NCI-H2227 (cell line): ENCODE data around the gene LRRC56.
A peak's percentile ranks its signal among the peaks of the same experiment; 100 is the strongest.

Source experiments
- DNase-seq: peaks from one replicate; lab custom pipeline; 2025; ENCODE audit not compliant: unreplicated experiment; lab: John Stamatoyannopoulos, UW

LRRC56 gene

DNA sequence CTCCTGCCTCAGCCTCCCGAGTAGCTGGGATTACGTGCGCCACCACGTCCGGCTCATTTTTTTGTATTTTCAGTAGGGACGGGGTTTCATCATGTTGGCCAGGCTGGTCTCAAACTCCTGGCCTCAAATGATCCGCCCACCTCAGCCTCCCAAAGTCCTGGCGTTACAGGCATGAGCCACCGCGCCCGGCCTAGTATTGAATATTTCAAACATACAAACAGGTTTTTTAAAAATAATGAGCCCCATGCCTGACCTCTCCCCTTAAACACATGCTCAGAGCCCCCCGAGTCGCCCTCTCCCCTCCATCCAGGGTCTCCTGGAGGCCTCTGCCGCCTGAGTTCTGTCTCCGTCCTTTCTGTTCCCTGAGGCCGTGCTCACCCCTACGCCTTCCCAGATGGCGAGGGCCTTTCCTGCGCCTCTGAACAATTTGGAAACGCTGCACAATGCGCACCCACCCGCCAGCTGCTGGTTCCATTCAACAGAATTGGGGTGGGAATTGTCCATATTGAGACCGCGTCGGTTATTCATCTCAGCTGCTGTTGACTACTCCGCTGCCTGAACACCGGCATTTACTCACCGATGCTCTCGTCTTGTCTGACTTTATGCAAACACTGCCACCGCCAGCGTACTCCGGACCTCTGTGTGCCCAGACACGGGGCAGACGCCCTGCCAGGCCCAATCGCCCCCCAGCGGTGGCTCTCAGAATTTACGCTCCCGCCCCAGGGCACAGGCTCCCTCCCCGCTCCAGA is 16.7 kb upstream of the LRRC56 start:
- no peak for DNase-seq

DNA sequence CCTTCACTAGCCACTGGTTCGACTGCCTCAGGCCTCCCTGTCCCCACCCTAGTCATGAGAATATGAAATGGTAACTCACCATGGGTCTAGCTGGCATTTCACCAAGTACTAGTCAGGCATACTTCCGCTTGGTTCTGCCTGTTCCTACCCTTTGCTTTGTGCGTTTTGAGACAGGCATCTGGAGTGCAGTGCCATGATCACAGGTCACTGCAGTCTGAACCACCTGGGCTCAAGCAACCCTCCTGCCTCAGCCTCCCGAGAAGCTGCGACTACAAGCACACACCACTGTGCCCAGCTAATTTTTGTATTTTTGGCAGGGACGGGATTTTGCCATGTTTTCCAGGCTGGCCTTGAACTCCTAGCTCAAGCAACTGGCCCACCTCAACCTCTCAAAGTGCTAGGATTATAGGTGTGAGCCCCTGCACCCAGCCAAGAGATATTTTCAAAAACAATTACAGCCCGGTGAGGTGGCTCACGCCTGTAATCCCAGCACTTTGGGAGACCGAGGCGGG is 16.1 kb upstream of the LRRC56 start:
- no peak for DNase-seq

DNA sequence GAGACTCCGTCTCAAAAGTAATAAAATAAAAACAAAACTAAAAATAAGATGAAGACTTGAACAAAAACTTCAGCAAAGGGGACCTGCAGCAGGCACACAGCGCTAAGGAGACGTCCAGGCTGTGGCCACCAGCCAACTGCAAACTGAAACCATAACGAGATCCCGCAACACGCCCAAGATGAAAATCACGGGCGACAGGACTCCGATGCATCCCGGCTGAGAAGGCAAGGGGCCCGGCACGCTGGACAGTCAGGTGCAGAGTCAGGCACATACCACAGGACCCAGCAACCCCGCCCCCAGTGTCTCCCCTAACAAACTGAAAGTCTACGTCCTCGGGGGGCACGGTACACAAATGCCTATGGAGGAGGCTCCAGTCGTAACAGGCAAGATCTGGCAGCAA is 11.1 kb upstream of the LRRC56 start:
- DNase-seq, result no peak

DNA sequence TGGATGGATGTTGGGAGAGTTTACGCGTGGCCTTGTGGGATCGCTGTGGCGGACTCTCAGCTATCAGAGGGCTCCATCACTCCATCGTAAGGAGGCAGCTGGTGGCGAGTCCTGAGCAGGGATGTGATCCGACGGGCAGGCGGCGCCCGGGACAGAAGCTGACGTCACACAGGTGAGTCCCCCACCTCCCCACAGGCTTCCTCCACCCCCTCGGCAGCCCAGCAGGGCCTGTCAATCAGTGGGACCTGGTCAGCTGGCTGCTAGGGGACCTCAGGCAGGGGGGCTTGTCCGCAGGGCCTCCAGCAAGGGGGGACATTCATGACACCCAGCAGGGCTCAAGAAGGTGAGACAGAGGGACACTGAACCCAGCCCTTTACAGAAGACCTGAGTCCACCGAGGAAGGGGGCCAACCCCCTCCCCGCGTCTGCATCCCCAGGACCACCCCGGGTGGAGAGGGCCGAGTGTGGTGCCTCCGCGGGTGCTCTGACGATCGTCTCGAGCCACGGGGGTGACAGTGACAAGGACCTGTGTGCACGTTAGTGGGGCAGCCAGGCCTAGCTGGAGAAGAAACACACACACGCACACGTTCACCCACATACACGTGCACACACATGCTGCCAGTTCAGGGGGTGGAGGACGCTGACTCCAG is 9.0 kb upstream of the LRRC56 start:
- DNase-seq, result no peak

DNA sequence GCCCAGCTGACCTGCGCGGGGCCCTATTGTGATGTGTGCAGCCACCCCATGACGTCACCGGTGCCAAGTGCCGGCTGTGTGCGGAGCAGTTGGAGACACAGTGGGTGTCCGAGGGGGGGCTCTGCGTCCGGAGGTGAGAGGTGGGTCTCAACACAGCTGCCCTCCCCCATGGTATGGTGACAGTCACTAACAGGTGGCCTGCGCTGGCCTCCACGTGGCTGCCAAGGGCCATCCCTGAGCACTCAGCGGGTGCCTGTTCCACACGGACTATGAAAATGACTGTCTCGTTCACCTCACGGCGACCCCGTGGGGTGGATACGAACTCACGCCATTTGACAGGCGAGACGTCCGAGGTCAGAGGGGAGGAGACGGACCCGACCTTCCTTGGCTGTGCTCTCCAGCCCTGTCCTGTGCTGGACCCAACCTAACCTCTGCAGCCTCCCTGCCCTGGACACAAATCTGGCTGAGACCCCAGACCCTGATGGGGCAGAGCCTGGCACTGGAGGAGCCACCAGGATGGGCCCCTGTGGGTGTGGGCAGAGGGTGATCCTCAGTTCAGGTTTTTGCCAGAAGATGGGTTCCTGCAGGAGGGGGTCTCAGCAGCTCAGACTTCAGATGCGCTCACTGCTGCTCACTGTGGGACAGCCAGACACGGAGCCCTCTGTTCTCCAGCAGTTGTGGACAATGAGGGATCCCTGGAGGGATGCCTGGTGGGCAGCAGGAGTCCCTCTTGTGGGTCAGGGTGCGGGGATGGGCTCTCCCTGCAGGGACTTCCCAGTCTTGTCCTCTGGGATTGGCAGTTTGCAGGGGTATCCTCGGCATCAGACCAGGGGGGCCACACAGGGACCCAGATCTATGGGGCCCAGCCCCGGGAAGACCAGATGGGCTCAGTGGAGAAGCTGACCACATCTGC is 8.3 kb upstream of the LRRC56 start:
- DNase-seq, result no peak

DNA sequence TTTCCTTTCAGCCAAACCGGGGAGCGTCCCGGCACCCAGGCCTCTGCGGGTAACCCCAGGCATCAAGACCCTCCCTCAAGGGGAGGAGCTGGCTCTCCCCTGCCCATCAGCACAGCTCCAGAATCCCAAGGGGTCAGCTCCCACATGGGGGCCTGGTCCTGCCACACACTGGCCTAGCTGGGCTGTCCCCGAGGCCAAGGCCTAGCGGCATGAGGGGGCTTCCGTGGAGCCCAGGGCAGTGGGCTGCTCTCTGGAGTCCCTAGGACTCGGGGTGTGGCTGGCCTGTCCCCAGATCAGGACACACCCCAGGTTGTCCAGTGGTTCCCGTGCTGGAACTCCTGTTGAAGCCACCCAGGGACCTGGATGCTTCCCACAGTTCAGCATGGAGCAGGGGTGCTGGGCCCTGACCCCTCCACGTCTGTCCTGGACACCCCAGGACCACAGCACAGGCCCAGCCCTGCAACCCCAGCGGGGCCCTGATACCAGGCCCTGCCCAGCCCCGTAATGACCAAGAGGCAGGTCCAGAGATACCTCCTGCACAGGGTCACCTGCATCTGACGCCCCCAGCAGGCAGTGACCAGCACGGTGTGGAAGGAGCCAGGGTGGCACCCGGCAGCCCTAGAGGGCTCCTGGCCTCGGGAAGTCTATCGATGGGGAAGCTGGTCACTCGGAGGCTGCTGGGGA is 7.5 kb upstream of the LRRC56 start:
- no peak for DNase-seq

DNA sequence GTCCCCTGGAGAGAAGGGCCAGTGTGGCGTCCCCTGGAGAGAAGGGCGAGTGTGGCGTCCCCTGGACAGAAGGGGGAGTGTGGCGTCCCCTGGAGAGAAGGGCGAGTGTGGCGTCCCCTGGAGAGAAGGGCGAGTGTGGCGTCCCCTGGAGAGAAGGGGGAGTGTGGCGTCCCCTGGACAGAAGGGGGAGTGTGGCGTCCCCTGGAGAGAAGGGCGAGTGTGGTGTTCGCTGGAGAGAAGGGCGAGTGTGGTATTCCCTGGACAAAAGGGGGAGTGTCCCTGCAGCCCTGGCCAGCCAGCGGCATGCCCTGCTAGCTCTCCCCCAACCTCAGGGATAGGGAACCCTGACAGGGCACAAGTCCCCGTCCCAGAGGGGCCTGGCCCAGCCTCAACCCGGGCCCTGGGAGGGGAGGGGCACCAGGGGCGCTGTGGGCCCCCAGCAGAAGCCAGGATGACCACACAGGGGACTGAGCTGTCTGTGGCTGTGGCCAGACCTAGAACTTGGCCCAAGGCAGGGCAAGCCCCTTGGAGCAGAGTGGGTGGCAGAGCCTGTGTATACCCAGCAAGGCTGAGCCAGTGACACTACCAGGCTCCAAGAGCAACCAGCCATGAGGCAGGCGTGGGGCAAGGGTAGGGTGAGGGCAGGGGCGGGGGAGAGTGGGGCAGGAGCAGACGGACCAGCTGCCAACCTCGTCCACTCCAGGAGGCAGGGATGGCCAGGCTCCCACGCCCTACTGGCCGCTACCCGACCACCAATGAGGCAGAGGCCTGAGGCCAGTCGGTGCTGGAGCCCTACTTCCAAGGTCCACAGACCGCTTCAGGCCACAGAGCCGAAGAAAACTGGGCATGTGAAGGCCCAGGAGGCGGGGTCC is 6.1 kb upstream of the LRRC56 start:
- no peak for DNase-seq

DNA sequence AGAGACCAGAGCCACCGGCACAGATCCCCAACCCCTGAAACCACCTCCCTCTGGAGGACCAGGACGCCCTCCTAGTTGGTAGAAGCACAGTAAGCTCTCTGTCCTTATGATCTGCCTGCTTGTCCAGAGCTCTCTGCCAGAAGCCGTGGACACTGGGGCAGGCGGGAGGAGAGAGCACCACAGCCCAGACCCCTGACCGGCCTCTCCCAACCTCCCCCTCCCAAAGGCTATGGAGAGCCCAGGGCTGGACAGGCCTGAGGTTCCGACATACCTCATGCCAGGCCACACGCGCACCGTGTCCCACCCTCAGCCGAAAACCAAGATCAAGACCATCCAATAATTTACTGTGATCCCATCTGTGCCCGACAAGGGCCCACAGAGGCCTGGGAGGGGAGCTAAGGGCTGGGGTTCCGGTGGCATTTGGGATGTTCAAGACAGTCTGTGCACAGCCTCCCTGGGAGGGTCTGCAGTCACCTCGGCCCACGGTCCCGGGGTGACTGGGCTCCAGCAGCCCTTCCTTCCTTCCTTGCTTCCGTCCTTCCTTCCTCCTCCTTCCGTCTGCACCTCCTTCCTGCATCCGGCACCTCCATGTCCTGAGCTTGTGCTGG is 5.3 kb upstream of the LRRC56 start:
- no peak for DNase-seq

DNA sequence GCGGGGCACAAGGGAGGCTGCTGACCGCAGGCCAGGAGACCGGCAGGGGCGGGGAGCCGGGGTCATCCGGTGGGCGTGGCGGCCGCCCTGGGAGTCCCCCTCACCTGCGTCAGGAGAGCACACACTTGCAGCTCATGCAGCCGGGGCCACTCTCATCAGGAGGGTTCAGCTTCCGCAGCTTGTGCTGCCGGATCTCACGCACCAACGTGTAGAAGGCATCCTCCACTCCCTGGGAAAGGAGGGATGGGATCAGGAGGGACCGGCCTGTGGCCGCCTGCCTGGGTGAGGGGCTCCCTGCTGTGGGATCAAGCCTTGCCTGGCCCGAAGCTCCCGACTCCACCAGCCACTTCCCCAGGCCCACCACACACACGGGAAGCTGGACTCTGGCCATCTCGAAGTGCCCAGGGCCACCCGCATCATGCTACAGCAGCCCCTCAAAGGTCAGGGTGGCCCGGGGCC is 4.8 kb upstream of the LRRC56 start:
- no peak for DNase-seq

DNA sequence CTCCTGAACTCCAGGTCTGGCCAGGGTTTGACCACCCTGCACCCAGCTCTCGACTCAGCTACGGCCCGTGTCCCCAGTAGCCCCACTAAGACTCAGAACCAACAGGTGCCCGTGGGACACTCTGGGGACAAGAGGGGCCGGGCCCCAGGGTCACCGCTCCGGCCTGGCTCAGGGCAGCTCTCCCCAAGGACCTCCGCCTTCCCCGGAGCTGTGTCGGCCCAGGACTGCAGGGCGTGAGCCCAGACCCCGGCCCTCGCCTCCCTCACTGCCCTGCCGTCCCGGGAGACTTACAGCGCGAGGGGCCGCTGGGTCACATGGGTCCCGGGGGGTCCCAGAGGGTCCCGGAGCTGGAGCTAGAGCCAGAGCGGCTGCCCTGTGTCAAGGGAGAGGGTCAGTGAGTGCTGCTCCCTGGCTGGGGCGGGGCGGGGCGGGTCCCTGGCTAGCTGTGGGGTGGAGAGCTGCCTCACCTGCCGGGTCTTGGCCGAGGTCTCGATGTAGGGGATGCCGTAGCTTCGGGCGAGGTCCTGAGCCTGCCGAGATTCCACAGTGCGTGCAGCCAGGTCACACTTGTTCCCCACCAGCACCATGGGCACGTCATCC is 4.2 kb upstream of the LRRC56 start:
- DNase-seq, result no peak

DNA sequence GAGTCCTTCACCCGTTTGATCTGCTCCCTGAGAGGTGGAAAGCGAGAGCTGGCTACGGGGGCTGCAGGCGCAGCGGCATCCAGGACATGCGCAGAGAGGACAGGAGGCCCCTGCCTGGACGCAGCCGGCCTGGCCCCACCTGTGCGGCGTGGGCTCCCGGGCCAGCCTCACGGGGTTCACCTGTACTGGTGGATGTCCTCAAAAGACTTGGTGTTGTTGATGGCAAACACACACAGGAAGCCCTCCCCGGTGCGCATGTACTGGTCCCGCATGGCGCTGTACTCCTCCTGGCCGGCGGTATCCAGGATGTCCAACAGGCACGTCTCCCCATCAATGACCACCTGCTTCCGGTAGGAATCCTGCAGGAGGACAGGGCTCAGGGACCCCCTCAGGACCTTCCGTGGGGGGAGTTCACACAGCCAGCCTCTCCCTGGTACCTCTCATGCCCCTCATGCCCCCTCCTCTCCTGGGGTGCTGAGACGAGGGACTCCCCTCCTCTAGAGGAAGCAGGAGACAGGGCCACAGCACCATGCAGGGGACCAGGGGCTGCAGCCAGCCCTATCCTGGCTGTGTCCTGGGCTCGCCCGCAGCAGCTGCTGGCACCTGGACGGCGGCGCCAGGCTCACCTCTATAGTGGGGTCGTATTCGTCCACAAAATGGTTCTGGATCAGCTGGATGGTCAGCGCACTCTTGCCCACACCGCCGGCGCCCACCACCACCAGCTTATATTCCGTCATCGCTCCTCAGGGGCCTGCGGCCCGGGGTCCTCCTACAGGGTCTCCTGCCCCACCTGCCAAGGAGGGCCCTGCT is 3.5 kb upstream of the LRRC56 start:
- DNase-seq, result no peak

DNA sequence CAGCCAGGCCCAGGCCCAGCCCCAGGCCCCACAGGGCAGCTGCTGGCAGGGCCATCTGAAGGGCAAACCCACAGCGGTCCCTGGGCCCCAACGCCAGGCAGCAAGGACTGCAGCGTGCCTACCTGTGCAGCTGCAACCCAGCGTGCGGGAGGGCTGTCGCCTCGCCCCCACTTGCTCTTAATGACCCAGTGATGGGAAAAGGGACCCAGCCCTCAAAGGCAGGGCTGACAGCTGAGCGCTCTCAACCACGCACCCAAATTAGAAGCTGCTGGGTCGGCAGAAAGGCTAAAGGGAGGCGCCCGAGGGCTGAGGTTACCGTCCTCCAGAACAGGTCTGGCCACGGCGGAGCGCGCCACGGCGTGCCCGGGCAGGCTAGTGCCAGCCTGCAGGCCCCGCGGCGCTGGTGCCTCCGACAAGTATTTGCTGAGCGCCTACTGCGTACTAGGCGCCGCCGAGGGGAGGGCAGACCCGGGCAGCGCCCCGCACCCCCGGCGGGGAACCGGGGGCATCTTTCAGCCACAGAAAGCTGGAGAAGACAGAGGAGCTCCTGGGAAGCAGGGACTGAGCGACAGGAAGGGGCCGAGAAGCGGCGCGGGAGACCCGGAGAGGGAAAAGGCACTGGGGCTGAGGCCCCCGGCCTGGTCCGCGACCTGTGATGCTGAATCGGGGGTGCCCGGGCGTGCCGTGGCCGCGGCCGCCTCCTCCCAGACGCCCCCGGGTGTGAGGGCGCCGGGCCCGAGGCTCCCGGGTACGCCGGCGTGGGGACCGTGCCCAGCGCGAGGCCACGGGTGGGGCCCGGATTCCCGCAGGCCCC is 2.7 kb upstream of the LRRC56 start:
- peak; percentile 49 for DNase-seq

DNA sequence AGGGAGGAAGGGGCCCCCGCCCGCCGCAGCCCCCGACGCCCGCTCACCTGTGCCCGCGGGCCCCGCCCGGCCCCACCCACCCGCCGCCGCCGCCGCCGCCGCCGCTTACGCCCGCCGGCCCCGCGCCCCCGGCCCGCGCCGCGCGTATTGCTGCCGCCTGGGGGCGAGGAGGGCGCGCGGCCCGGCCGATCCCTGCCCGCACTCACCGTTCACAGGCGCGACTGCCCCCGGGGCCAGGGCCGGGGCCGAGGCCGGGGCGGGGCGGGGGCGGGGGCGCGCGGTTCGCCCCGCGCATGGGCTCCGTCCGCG is 2.2 kb upstream of the LRRC56 start:
- DNase-seq, result peak; percentile 84

DNA sequence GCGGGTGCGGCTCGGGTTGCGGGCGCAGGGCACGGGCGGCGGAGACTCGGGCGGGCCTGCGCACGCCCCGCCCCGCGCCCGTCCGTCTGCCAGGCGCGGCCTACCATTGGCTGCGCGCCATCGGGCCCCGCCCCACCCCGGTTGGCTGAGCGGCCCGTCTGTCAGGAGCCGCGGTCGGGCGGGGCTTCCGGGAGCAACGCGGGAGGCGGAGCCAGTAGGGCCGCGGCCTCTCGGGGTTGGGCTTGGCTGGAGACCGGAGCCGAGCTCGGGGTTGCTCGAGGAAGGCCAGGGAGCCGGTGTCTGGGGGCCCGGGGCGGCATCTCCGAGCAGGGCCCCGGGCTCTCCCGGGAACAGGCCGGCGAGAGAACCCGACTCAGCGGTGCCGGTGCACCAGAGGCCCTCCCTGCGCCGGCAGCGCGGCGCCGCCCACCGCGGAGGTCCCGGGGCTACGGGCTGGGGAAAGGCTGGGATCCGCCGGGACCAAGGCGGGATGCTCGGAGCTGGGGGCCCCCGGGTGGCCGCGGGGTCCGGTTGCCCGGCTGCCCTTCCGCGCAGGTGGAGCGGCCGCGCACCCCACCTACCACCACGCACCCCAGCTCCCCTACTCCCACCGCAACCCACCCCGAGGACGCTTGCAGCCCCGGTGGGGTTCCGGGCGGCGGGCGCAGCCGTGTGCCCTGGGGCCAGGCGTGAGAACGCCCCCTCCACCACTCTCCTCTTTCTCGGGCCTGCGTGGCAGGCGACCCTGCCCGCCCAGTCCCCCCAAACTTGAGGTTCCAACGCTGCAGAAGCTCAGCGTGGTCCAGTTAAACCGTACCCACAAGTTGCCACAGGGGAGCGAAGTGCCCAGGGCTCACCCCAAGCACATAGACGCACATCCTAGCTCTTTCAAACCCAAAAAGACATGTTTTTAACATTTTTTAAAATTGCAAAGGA is 1.5 kb upstream of the LRRC56 start, which contains the start of gene HRAS:
HRAS (minus strand) TSS at position 58 of the 936 bp plus-strand sequence.
- peak; percentile 98 for DNase-seq

DNA sequence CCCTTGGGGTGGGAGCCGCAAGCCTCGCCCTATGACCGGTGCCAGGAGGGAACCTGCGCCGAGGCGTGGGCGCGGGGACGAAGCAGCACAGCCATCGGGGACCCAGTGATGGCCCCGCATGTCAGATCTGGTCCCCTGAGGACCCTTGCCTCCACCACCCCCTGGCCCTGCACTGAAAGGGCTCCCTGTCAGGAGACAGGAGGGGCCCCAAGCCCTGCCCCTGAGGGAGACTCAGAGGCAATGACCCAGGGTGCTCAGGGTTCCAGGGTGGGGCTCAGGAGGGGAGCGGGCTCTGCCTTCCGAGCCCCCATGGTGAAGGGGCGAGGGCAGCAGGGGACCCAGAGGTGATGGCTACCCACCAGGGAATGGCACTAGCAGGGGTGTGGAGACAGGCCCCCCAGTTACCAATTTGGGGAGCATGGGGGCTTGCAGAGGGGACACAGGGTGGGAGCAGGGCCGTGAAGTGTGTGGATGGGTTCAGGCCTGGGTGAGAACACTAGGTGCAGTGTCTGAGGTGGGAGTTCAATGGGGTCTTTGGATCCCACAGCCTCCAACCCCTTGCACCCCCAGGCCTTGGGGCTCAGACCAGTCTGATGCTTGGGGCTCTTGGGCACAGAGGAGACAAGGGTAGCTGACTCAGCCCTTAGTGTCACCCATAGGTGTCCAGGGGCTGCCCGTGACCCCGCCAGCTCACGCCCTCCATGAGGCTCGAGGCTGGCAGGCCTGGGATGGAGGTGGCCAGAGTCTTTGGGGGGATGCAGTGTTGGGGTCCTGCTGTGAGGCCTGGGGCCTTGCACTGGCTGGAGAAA is 499 bp downstream of the LRRC56 start:
- DNase-seq, result no peak
